SU-DHL-6 (cell line): Measurements from ENCODE around the gene PRR33.

Source experiments
- H2AFZ ChIP-seq: fragments of 200-600 bp; sonication (generic); 2 replicates; pipeline ENCODE4 v1.6.1; 2014; ENCODE audit warnings: low read depth, mild to moderate bottlenecking, moderate library complexity, mixed read lengths, antibody characterized with exemption, low read length; ENCODE audit not compliant: severe bottlenecking
- H3F3A ChIP-seq: fragments of 200-600 bp; shearing (Covaris generic); 2 replicates; pipeline ENCODE4 v1.6.0; 2016; ENCODE audit warnings: antibody characterized with exemption, mild to moderate bottlenecking; ENCODE audit not compliant: insufficient read depth
- H3K27ac ChIP-seq: fragments of 200-600 bp; sonication (generic); 2 replicates; pipeline ENCODE4 v1.5.1; 2016; ENCODE audit warnings: low read depth, mild to moderate bottlenecking, low read length, moderate library complexity, mixed read lengths
- H3K27me3 ChIP-seq: fragments of 200-600 bp; sonication (generic), shearing (Covaris generic); 2 replicates; pipeline ENCODE4 v1.6.0; 2014; ENCODE audit warnings: mild to moderate bottlenecking, low read length
- H3K36me3 ChIP-seq: fragments of 200-600 bp; sonication (generic); 2 replicates; pipeline ENCODE4 v1.6.1; 2014; ENCODE audit warnings: mild to moderate bottlenecking, low read length, mixed read lengths
- H3K4me2 ChIP-seq: fragments of 300-600, 200-600 bp; shearing (Covaris generic), sonication (generic); 2 replicates; pipeline ENCODE4 v1.6.0; 2014; ENCODE audit warnings: low read length, low read depth, mild to moderate bottlenecking; ENCODE audit not compliant: poor library complexity, severe bottlenecking
- H3K4me3 ChIP-seq: fragments of 200-600 bp; sonication (generic); 2 replicates; pipeline ENCODE4 v1.5.1; 2014; ENCODE audit warnings: antibody characterized with exemption, low read length, mild to moderate bottlenecking, mixed read lengths; ENCODE audit not compliant: insufficient read depth, poor library complexity, severe bottlenecking
- H3K79me2 ChIP-seq: fragments of 200-600 bp; sonication (generic); 2 replicates; pipeline ENCODE4 v1.6.1; 2014; ENCODE audit warnings: mild to moderate bottlenecking, low read length, moderate library complexity; ENCODE audit not compliant: insufficient read depth
- H3K9ac ChIP-seq: fragments of 200-600 bp; sonication (generic); 2 replicates; pipeline ENCODE4 v1.7.0; 2014; ENCODE audit warnings: mild to moderate bottlenecking, low read length
- H3K9me2 ChIP-seq: fragments of 200-600 bp; sonication (generic); replicated peaks from 2 replicates; pipeline ENCODE4 v1.6.1; 2014; ENCODE audit warnings: low read length; ENCODE audit not compliant: insufficient read depth
- H3K9me3 ChIP-seq: fragments of 200-600 bp; sonication (generic); 2 replicates; pipeline ENCODE4 v1.6.1; 2014; ENCODE audit warnings: low read length, mixed read lengths; ENCODE audit not compliant: insufficient read depth
- H4K20me1 ChIP-seq: fragments of 200-600 bp; sonication (generic); 2 replicates; pipeline ENCODE4 v1.6.1; 2014; ENCODE audit warnings: low read depth, mild to moderate bottlenecking, antibody characterized with exemption, low read length, moderate library complexity, mixed read lengths
- EZH2phosphoT487 ChIP-seq: fragments of 200-600 bp; sonication (generic), shearing (Covaris generic); conservative IDR thresholded peaks from 2 replicates; pipeline ENCODE4 v1.6.1; 2018; ENCODE audit warnings: mild to moderate bottlenecking, antibody characterized with exemption, low read length, moderate library complexity, mixed read lengths
- TF ChIP-seq, protein P1 (sequence below): fragments of 200-600 bp; sonication (generic); IDR thresholded peaks from one replicate; pipeline ENCODE4 v1.5.1; 2017; ENCODE audit warnings: antibody characterized with exemption, mild to moderate bottlenecking, low read length, moderate library complexity; ENCODE audit not compliant: insufficient read depth, poor library complexity, severe bottlenecking

Gene PRR33

DNA sequence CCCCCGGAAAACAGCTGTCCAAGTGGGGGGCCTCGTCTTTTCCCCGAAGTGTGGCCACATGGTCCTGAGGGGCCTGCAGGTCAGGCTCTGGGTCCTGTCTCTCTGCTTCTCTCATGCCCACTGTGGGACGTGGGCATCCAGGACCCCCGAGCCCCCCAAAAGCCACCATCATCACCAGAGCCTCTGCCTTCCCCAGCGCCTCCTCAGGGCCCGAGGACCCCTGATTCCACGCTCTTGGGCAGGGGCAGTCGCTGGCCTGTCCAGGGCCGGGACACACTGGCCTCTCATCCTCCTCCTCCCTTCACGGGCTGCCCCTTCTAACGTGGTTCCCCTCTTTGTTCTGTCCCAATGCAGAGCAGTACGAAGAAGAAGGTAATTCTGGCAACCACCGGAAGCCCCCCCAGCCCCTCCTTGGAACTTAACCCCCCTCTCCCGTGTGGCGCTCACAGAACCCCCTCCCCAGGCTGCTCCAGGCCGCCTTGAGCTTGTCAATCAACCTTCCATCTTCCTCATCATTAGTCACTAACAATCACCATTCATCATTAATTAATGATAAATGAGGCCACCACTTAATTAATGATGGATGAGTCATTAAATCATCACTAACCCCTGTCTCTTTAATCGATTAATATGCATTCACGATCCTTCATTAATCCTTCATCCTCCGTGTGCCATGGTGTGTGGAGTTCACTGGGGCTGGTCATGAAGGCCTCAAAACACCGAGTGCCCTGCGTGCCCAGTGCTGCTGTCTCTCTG is 31.7 kb upstream of the PRR33 start:
- TF ChIP-seq, protein P1, sequence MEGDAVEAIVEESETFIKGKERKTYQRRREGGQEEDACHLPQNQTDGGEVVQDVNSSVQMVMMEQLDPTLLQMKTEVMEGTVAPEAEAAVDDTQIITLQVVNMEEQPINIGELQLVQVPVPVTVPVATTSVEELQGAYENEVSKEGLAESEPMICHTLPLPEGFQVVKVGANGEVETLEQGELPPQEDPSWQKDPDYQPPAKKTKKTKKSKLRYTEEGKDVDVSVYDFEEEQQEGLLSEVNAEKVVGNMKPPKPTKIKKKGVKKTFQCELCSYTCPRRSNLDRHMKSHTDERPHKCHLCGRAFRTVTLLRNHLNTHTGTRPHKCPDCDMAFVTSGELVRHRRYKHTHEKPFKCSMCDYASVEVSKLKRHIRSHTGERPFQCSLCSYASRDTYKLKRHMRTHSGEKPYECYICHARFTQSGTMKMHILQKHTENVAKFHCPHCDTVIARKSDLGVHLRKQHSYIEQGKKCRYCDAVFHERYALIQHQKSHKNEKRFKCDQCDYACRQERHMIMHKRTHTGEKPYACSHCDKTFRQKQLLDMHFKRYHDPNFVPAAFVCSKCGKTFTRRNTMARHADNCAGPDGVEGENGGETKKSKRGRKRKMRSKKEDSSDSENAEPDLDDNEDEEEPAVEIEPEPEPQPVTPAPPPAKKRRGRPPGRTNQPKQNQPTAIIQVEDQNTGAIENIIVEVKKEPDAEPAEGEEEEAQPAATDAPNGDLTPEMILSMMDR: no peak
- TF ChIP-seq EZH2phosphoT487: no peak
- H3K4me3 ChIP-seq: no peak overlapping the region
- no peak overlapping the region for H3K4me2 ChIP-seq
- no peaks in the 10 kb centered on the region for H3F3A ChIP-seq
- H3K79me2 ChIP-seq: no peaks in the 10 kb centered on the region
- no peak overlapping the region for H2AFZ ChIP-seq
- H3K9ac ChIP-seq: no peak overlapping the region
- H3K9me3 ChIP-seq: no peaks in the 10 kb centered on the region
- H4K20me1 ChIP-seq: no peaks in the 10 kb centered on the region
- H3K36me3 ChIP-seq: no peaks in the 10 kb centered on the region
- no peaks in the 10 kb centered on the region for H3K9me2 ChIP-seq
- H3K27ac ChIP-seq: no peak overlapping the region
- H3K27me3 ChIP-seq: no peaks in the 10 kb centered on the region

DNA sequence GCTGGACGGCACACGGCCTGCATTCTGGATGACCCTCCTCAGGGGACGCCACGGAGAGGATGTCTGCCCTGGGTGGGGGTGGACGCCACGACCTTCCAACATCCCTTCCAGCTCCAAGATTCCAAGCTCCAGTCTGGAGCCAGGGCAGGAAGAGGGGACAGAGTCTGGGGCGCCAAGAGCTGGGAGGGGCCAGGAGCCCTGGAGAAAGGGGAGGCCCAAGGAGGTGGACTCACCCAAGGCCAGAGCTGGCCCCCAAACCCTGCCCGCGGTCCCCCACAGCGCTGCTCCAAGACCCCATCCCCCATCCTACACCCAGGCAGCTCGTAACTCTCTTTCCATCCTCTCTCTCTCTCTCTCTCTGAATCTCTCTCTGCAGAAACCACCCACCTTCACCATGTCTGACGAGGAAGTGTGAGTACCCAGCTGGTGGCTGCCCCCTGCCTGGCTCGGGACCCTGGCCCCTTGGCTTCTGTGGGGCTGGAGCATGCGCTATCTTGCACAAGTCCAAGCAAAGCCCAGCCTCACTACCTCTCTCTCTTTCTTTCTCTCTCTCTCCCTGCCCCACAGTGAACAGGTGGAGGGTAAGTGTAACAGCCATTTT is 30.9 kb upstream of the PRR33 start:
- Histone ChIP-seq H3K27me3 (no peaks in the 10 kb centered on the region), H2AFZ (no peak overlapping the region), H3K79me2 (no peaks in the 10 kb centered on the region), H3K9ac (no peak overlapping the region), H3K36me3 (no peaks in the 10 kb centered on the region), H3K9me2 (no peaks in the 10 kb centered on the region), H3K4me2 (no peak overlapping the region), H3F3A (no peaks in the 10 kb centered on the region), H3K4me3 (no peak overlapping the region), H4K20me1 (no peaks in the 10 kb centered on the region), H3K27ac (no peak overlapping the region), H3K9me3 (no peaks in the 10 kb centered on the region)
- TF ChIP-seq EZH2phosphoT487: no peak
- TF ChIP-seq, protein P1: no peak

DNA sequence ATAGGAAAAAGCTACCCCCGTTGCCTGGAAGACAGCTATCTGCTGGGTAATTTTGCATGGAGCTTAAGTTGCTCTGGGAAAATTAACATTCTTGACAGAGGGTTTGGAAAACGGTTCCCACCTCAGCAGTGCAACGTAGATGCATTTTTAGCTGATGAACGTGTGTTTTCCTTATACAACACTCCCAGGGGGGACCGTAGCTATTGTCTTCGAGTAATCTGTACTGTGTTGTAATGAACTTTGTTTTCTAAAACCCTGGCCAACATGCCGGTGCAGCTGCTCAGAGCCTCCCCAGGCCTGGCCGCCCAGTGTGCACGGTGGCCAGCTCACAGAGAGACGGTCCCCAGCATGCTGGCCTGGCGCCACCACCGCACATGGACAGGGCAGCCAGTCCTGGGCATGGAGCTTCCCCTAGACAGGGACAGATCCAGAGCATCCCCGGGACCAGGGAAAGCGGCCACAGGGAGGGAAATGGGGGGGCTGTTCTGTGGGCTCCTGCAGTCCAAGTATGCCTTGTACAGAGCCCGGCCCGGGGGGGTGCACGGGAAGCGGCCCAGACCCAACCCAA is 30.0 kb upstream of the PRR33 start:
- Histone ChIP-seq H3K9me2 (no peaks in the 10 kb centered on the region), H3K27ac (no peak overlapping the region), H3K9me3 (no peaks in the 10 kb centered on the region), H2AFZ (no peak overlapping the region), H3K27me3 (no peaks in the 10 kb centered on the region), H3K4me3 (no peak overlapping the region), H3K36me3 (no peaks in the 10 kb centered on the region), H3K79me2 (no peaks in the 10 kb centered on the region), H3F3A (no peaks in the 10 kb centered on the region), H3K4me2 (no peak overlapping the region), H4K20me1 (no peaks in the 10 kb centered on the region), H3K9ac (no peak overlapping the region)
- TF ChIP-seq EZH2phosphoT487: no peak
